HepG2 (cell line): Measurements from ENCODE around the gene YPEL4. TPM values are rescaled to one million over a fixed set of nuclear protein-coding genes. Genes with fewer than 3 reads are reported as not detected.
A peak's percentile ranks its signal among the peaks of the same experiment; 100 is the strongest.

Experiments
- DNMT1 ChIP-seq: sonication (generic); formaldehyde crosslinking; IDR thresholded peaks from 2 replicates; pipeline ENCODE4 v1.5.1; 2020; ENCODE audit warnings: mild to moderate bottlenecking, missing genetic modification reagents
- HOXD1 ChIP-seq: sonication (generic); formaldehyde crosslinking; IDR thresholded peaks from 2 replicates; pipeline ENCODE4 v1.5.0; 2020; ENCODE audit warnings: missing genetic modification reagents
- PHF5A ChIP-seq: IDR thresholded peaks from one replicate; pipeline ENCODE4 v1.6.1; 2018; ENCODE audit warnings: low read depth, missing genetic modification reagents; ENCODE audit not compliant: unreplicated experiment
- REPIN1 ChIP-seq: sonication (generic); formaldehyde crosslinking; IDR thresholded peaks from 2 replicates; pipeline ENCODE4 v1.8.0; 2022; ENCODE audit warnings: missing genetic modification reagents, low read depth, mild to moderate bottlenecking, borderline replicate concordance
- STAT5B ChIP-seq: sonication (generic); formaldehyde crosslinking; IDR thresholded peaks from 2 replicates; pipeline ENCODE4 v1.4.0; 2020; ENCODE audit warnings: missing genetic modification reagents
- ZNF687 ChIP-seq: sonication (generic); formaldehyde crosslinking; IDR thresholded peaks from 2 replicates; pipeline ENCODE4 v1.5.1; 2020; ENCODE audit warnings: mild to moderate bottlenecking, missing genetic modification reagents, moderate library complexity
- ZNF780A ChIP-seq: sonication (generic); formaldehyde crosslinking; IDR thresholded peaks from 2 replicates; pipeline ENCODE4 v1.8.0; 2022; ENCODE audit warnings: mild to moderate bottlenecking, missing genetic modification reagents, moderate library complexity
- ZNF879 ChIP-seq: sonication (generic); formaldehyde crosslinking; IDR thresholded peaks from 2 replicates; pipeline ENCODE4 v1.8.1; 2023; ENCODE audit warnings: missing genetic modification reagents
- polyA plus RNA-seq, 8 experiments: library from polyadenylated mRNA; depleted of rRNA in 3 of 8; stranded (reverse) in 7 of 8; unstranded in 1 of 8; fragments of >200 nt; fragmentation: Illumina TruSeq in 4 of 8; extraction: Trizol in 4 of 8; gene quantifications; 2 replicates each; pipeline versions ENCODE4 v1.2.1 to v1.2.3, GENCODE V29; 2011 to 2016; ENCODE audit warnings: low read depth in 4 of 8, missing spikeins in 1 of 8, mixed read lengths in 1 of 8; ENCODE audit not compliant: insufficient read depth in 1 of 8
- total RNA-seq, 5 experiments: library from RNA; depleted of rRNA; stranded (reverse); fragments of >200 nt; fragmentation: Illumina TruSeq; extraction: Trizol; gene quantifications; 2 replicates each; pipeline ENCODE4 v1.2.3, GENCODE V29; 2016; ENCODE audit warnings: low read depth in 1 of 5
- TF ChIP-seq, protein P1 (sequence below): sonication (generic); formaldehyde crosslinking; IDR thresholded peaks from one replicate; pipeline ENCODE4 v1.5.1; 2020; ENCODE audit warnings: mild to moderate bottlenecking, missing genetic modification reagents; ENCODE audit errors: not compliant biosample characterization
- TF ChIP-seq, protein P2 (sequence below): sonication (generic); formaldehyde crosslinking; IDR thresholded peaks from 2 replicates; pipeline ENCODE4 v1.9.0; 2022; ENCODE audit warnings: missing genetic modification reagents, mild to moderate bottlenecking, borderline replicate concordance
- TF ChIP-seq, protein P3 (sequence below): sonication (generic); formaldehyde crosslinking; IDR thresholded peaks from 2 replicates; pipeline ENCODE4 v1.4.0; 2020; ENCODE audit warnings: missing genetic modification reagents, borderline replicate concordance

Gene YPEL4
- total and polyA plus RNA-seq, 2 of the 13 experiments (the other 11 are each of a cell fraction or from before 2014, with no cell fraction given): 0.04 TPM; not detected in 1

GRCh38 chr11:57668434-57668782 lies 18.7 kb upstream of the YPEL4 start (continued):
- TF ChIP-seq, protein P1, sequence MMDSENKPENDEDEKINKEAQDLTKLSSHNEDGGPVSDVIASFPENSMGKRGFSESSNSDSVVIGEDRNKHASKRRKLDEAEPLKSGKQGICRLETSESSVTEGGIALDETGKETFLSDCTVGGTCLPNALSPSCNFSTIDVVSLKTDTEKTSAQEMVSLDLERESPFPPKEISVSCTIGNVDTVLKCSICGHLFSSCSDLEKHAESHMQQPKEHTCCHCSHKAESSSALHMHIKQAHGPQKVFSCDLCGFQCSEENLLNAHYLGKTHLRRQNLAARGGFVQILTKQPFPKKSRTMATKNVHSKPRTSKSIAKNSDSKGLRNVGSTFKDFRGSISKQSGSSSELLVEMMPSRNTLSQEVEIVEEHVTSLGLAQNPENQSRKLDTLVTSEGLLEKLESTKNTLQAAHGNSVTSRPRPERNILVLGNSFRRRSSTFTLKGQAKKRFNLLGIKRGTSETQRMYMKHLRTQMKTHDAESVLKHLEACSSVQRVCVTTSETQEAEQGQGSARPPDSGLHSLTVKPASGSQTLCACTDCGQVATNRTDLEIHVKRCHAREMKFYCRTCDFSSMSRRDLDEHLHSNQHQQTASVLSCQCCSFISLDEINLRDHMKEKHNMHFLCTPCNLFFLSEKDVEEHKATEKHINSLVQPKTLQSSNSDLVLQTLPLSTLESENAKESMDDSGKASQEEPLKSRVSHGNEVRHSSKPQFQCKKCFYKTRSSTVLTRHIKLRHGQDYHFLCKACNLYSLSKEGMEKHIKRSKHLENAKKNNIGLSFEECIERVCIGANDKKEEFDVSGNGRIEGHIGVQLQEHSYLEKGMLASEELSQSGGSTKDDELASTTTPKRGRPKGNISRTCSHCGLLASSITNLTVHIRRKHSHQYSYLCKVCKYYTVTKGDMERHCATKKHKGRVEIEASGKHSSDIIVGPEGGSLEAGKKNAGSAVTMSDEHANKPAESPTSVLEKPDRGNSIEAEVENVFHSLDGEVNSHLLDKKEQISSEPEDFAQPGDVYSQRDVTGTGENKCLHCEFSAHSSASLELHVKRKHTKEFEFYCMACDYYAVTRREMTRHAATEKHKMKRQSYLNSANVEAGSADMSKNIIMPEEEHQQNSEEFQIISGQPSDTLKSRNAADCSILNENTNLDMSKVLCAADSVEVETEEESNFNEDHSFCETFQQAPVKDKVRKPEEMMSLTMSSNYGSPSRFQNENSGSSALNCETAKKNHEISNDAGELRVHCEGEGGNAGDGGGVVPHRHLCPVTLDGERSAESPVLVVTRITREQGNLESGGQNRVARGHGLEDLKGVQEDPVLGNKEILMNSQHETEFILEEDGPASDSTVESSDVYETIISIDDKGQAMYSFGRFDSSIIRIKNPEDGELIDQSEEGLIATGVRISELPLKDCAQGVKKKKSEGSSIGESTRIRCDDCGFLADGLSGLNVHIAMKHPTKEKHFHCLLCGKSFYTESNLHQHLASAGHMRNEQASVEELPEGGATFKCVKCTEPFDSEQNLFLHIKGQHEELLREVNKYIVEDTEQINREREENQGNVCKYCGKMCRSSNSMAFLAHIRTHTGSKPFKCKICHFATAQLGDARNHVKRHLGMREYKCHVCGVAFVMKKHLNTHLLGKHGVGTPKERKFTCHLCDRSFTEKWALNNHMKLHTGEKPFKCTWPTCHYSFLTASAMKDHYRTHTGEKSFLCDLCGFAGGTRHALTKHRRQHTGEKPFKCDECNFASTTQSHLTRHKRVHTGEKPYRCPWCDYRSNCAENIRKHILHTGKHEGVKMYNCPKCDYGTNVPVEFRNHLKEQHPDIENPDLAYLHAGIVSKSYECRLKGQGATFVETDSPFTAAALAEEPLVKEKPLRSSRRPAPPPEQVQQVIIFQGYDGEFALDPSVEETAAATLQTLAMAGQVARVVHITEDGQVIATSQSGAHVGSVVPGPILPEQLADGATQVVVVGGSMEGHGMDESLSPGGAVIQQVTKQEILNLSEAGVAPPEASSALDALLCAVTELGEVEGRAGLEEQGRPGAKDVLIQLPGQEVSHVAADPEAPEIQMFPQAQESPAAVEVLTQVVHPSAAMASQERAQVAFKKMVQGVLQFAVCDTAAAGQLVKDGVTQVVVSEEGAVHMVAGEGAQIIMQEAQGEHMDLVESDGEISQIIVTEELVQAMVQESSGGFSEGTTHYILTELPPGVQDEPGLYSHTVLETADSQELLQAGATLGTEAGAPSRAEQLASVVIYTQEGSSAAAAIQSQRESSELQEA: peak; percentile 4
- TF ChIP-seq, protein P2, sequence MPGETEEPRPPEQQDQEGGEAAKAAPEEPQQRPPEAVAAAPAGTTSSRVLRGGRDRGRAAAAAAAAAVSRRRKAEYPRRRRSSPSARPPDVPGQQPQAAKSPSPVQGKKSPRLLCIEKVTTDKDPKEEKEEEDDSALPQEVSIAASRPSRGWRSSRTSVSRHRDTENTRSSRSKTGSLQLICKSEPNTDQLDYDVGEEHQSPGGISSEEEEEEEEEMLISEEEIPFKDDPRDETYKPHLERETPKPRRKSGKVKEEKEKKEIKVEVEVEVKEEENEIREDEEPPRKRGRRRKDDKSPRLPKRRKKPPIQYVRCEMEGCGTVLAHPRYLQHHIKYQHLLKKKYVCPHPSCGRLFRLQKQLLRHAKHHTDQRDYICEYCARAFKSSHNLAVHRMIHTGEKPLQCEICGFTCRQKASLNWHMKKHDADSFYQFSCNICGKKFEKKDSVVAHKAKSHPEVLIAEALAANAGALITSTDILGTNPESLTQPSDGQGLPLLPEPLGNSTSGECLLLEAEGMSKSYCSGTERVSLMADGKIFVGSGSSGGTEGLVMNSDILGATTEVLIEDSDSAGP (CRISPR knock-in tag): no peak; the same call in 1 of the 2 replicates
- 0 out of 2 replicates have a peak, but pooled peaks have one; percentile 5 for TF ChIP-seq STAT5B (CRISPR knock-in tag)
- no peak for TF ChIP-seq PHF5A
- TF ChIP-seq HOXD1: peak; percentile 65; the same call in 1 of the 2 replicates
- TF ChIP-seq REPIN1 (CRISPR knock-in tag): no peak
- no peak for TF ChIP-seq DNMT1 (CRISPR knock-in tag)
- no peak for TF ChIP-seq ZNF780A (CRISPR knock-in tag)
- no peak for TF ChIP-seq ZNF879 (CRISPR knock-in tag)
- TF ChIP-seq, protein P3, sequence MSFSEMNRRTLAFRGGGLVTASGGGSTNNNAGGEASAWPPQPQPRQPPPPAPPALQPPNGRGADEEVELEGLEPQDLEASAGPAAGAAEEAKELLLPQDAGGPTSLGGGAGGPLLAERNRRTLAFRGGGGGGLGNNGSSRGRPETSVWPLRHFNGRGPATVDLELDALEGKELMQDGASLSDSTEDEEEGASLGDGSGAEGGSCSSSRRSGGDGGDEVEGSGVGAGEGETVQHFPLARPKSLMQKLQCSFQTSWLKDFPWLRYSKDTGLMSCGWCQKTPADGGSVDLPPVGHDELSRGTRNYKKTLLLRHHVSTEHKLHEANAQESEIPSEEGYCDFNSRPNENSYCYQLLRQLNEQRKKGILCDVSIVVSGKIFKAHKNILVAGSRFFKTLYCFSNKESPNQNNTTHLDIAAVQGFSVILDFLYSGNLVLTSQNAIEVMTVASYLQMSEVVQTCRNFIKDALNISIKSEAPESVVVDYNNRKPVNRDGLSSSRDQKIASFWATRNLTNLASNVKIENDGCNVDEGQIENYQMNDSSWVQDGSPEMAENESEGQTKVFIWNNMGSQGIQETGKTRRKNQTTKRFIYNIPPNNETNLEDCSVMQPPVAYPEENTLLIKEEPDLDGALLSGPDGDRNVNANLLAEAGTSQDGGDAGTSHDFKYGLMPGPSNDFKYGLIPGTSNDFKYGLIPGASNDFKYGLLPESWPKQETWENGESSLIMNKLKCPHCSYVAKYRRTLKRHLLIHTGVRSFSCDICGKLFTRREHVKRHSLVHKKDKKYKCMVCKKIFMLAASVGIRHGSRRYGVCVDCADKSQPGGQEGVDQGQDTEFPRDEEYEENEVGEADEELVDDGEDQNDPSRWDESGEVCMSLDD (CRISPR knock-in tag): no peak
- no peak for TF ChIP-seq ZNF687 (CRISPR knock-in tag)
